Uterus (tissue), 4 donors: ENCODE measurements around the gene CDC42EP5. TPM values are rescaled to one million over a fixed set of nuclear protein-coding genes. Genes with fewer than 3 reads are reported as not detected.

ENCODE experiments used
- DNase-seq, 2 donors: peaks; one replicate each; pipeline ENCODE4 v3.0.0-alpha.2; 2019 to 2020
- H3K27ac ChIP-seq, 2 donors: fragments of 200-600 bp; sonication (generic); 1 replicate in 1 of 2; 2 replicates in 1 of 2; pipeline ENCODE4 v1.5.1; 2016 to 2018
- H3K27me3 ChIP-seq, 2 donors: fragments of 200-600 bp; sonication (generic); one replicate each; pipeline ENCODE4 v1.5.1; 2018 to 2019; ENCODE audit warnings: control low read depth in 1 of 2
- H3K36me3 ChIP-seq, 2 donors: fragments of 200-600 bp; sonication (generic); one replicate each; pipeline ENCODE4 v1.5.1; 2019; ENCODE audit warnings: control low read depth in 1 of 2
- H3K4me1 ChIP-seq, 2 donors: fragments of 200-600 bp; sonication (generic); one replicate each; pipeline ENCODE4 v1.5.1; 2018 to 2019; ENCODE audit warnings: control low read depth in 1 of 2
- H3K4me3 ChIP-seq, 2 donors: fragments of 200-600 bp; sonication (generic); 1 replicate in 1 of 2; 2 replicates in 1 of 2; pipeline ENCODE4 v1.5.1; 2018 to 2019; ENCODE audit warnings: mild to moderate bottlenecking in 1 of 2
- H3K9me3 ChIP-seq, 2 donors: fragments of 200-600 bp; sonication (generic); one replicate each; pipeline ENCODE4 v1.5.1; 2019; ENCODE audit warnings: control low read depth in 1 of 2
- CTCF ChIP-seq, 4 experiments: fragments of 200-600 bp in 2 of 4; fragments of 450-650 bp in 2 of 4; sonication (generic) in 2 of 4; IDR thresholded peaks; one replicate each; pipeline ENCODE4 v1.5.1; 2016 to 2019; ENCODE audit warnings: antibody characterized with exemption in 4 of 4, mild to moderate bottlenecking in 2 of 4, moderate library complexity in 1 of 4
- POLR2A ChIP-seq, 2 donors: fragments of 450-650 bp; IDR thresholded peaks; one replicate each; pipeline ENCODE4 v1.6.1; 2016; ENCODE audit warnings: antibody characterized with exemption in 2 of 2, mild to moderate bottlenecking in 1 of 2, moderate library complexity in 1 of 2
- intact Hi-C: fragments of 100-400 bp; cut with DNase I; formaldehyde crosslinking; loops from one replicate; pipeline ENCODE4 v1.15.1; 2023; ENCODE audit warnings: low total_unique reads
- total RNA-seq, 4 donors: library from RNA; depleted of rRNA in 3 of 4; stranded (reverse); fragments of >200 nt in 3 of 4; gene quantifications; one replicate each; pipeline versions ENCODE4 v1.1.0 to v1.2.4, GENCODE V29; 2014 to 2023
- donor health status: DM: yes; HTN: yes; CAD: no.

Gene CDC42EP5
- total RNA-seq, 4 donors from 2014 or later: 1.8 to 39.8 (median 16.1) TPM

- H3K4me3 ChIP-seq: no peak overlapping the region
- no peak for DNase-seq
- intact Hi-C loops: no loop called here
- H3K27ac ChIP-seq: no peak overlapping the region
- H3K9me3 ChIP-seq: no peaks in the 10 kb centered on the region
- H3K4me1 ChIP-seq: peaks cover 0 to 8% of the 10 kb centered on the region in 2 donors
- H3K27me3 ChIP-seq: peaks cover 7 to 32% of the 10 kb centered on the region in 2 donors
- no peak for TF ChIP-seq POLR2A (IDR thresholded peaks at IDR 0.05)
- TF ChIP-seq CTCF (IDR thresholded peaks at IDR 0.05): no peak
- H3K36me3 ChIP-seq: no peaks in the 10 kb centered on the region
Observed at GRCh38 chr19:54429176-54429495, 44.0 kb downstream of the CDC42EP5 start.

- intact Hi-C loops: no loop called here
- Histone ChIP-seq H3K36me3 (no peaks in the 10 kb centered on the region), H3K4me3 (no peak overlapping the region), H3K27ac (no peak overlapping the region), H3K9me3 (no peaks in the 10 kb centered on the region), H3K27me3 (peaks cover 7 to 32% of the 10 kb centered on the region in 2 donors), H3K4me1 (peaks cover 0 to 8% of the 10 kb centered on the region in 2 donors)
- TF ChIP-seq CTCF (IDR thresholded peaks at IDR 0.05): no peak
- no peak for TF ChIP-seq POLR2A (IDR thresholded peaks at IDR 0.05)
- no peak for DNase-seq
Observed at GRCh38 chr19:54428323-54429175, 44.5 kb downstream of the CDC42EP5 start.

GRCh38 chr19:54427586-54427985 is 45.5 kb downstream of the CDC42EP5 start:
- H3K27me3 ChIP-seq: peaks cover 7 to 32% of the 10 kb centered on the region in 2 donors
- H3K4me1 ChIP-seq: peaks cover 0 to 8% of the 10 kb centered on the region in 2 donors
- TF ChIP-seq CTCF (IDR thresholded peaks at IDR 0.05) (no peak), POLR2A (IDR thresholded peaks at IDR 0.05) (no peak)
- no peak overlapping the region for H3K4me3 ChIP-seq
- no peak for DNase-seq
- intact Hi-C loops: no loop called here
- H3K36me3 ChIP-seq: no peaks in the 10 kb centered on the region
- no peaks in the 10 kb centered on the region for H3K9me3 ChIP-seq
- no peak overlapping the region for H3K27ac ChIP-seq

- no peak for DNase-seq
- intact Hi-C loops: no loop called here
- Histone ChIP-seq H3K4me3 (no peak overlapping the region), H3K4me1 (peaks cover 0 to 8% of the 10 kb centered on the region in 2 donors), H3K9me3 (no peaks in the 10 kb centered on the region), H3K27ac (no peak overlapping the region), H3K36me3 (no peaks in the 10 kb centered on the region), H3K27me3 (peaks cover 7 to 29% of the 10 kb centered on the region in 2 donors)
- TF ChIP-seq CTCF (IDR thresholded peaks at IDR 0.05) (no peak), POLR2A (IDR thresholded peaks at IDR 0.05) (no peak)
Observed at GRCh38 chr19:54426291-54426931, 46.7 kb downstream of the CDC42EP5 start.

GRCh38 chr19:54425382-54425723 is 47.7 kb downstream of the CDC42EP5 start:
- no peaks in the 10 kb centered on the region for H3K36me3 ChIP-seq
- intact Hi-C loops: no loop called here
- no peak overlapping the region for H3K27ac ChIP-seq
- peaks cover 0 to 2% of the 10 kb centered on the region in 2 donors for H3K4me1 ChIP-seq
- DNase-seq: no peak
- no peak overlapping the region for H3K4me3 ChIP-seq
- peaks cover 7 to 18% of the 10 kb centered on the region in 2 donors for H3K27me3 ChIP-seq
- no peak for TF ChIP-seq CTCF (IDR thresholded peaks at IDR 0.05)
- no peak for TF ChIP-seq POLR2A (IDR thresholded peaks at IDR 0.05)
- H3K9me3 ChIP-seq: no peaks in the 10 kb centered on the region
